Retina (tissue), 1 donor: ENCODE data around the gene NBR1.
A peak's percentile ranks its signal among the peaks of the same experiment; 100 is the strongest.
"Not testable (repeated sequence)": the region's sequence is repeated elsewhere in the genome, so short reads cannot be mapped to it uniquely, and the experiment has no call there.

ENCODE experiments used
- DNase-seq: peaks from one replicate; pipeline ENCODE4 v3.0.0-alpha.2; 2016

Gene NBR1

GRCh38 chr17:43170766-43171585 lies at the start of gene NBR1:
TSS of gene NBR1 (plus strand) at chr17:43171214. CDS start at chr17:43175800, 4,586 bp downstream.
- DNase-seq, result peak; percentile 98

GRCh38 chr17:43125133-43125966 lies 45.7 kb upstream of the NBR1 start, which contains the start of gene BRCA1:
TSS of gene BRCA1 (minus strand) at chr17:43125364. CDS start at chr17:43124096, 1,268 bp downstream.
- DNase-seq, result peak; percentile 94

DNA sequence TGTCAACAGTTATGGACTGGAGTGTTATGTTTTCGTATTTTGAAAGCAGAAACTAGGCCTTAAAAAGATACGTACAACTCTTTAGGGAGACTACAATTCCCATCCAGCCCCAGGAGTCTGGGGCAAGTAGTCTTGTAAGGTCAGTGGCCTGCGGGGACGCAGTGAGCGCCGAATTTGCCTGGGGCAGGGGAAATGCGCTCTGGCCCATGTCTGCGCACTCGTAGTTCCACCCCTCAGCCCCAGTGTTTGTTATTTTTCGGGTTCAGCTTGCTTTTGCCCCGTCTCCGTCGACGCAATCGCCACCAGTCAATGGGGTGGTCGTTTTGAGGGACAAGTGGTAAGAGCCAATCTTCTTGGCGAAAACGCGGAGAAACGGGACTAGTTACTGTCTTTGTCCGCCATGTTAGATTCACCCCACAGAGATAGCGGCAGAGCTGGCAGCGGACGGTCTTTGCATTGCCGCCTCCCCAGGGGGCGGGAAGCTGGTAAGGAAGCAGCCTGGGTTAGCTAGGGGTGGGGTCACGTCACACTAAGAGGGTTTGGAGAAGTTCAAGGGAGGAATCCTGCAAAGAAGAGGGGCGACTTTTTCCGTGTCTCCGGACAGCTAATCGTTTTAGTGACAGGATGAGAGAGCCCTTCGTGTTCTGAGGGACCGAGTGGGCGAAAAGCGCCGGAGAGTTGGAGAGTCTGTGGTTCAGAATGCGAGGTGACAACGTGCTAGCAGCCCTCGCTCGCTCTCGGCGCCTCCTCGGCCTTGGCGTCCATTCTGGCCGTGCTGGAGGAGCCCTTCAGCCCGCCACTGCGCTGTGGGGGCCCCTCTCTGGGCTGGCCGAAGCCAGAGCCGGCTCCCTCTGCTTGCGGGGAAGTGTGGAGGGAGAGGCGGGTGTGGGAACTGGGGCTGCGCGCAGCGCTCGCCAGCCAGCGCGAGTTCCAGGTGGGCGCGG lies 44.8 kb upstream of the NBR1 start:
- no peak for DNase-seq

DNA sequence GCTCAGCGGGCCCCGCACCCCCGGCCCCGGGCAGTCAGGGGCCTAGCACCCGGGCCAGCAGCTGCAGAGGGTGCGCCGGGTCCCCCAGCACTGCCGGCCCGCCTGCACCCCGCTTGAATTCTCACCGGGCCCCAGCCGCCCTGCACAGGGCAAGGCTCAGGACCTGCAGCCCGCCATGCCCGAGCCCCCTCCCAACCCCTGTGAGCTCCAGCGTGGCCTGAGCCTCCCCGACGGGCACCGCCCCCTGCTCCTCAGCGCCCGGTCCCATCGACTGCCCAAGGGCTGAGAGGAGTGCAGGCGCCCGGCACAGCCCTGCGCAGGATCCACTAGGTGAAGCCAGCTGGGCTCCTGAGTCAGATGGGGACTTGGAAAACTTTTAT lies 44.1 kb upstream of the NBR1 start:
- DNase-seq, result no peak

- not testable (repeated sequence) for DNase-seq
These were observed 43.6 kb upstream of the NBR1 start for GRCh38 chr17:43127333-43127876.

GRCh38 chr17:43129671-43130010 lies 41.4 kb upstream of the NBR1 start:
- no peak for DNase-seq

- DNase-seq, result no peak
These were observed 38.9 kb upstream of the NBR1 start for GRCh38 chr17:43132117-43132516.

DNA sequence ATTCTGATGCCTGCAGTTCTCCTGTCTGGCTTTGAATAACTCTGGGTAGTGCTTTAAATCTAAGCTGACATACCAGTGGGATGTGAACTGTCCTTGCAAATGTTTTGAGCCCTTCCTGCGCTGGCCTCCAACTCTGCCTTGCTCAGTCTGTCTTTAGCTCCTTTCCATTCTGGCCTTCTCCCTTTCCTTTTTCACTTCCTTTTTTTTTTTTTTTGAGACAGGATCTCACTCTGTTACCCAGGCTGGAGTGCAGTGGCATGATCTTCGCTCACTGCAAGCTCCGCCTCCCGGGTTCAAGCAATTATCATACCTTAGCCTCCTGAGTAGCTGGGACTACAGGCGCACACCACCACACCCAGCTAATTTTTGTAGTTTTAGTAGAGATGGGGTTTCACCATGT lies 37.6 kb upstream of the NBR1 start:
- not testable (repeated sequence) for DNase-seq

DNA sequence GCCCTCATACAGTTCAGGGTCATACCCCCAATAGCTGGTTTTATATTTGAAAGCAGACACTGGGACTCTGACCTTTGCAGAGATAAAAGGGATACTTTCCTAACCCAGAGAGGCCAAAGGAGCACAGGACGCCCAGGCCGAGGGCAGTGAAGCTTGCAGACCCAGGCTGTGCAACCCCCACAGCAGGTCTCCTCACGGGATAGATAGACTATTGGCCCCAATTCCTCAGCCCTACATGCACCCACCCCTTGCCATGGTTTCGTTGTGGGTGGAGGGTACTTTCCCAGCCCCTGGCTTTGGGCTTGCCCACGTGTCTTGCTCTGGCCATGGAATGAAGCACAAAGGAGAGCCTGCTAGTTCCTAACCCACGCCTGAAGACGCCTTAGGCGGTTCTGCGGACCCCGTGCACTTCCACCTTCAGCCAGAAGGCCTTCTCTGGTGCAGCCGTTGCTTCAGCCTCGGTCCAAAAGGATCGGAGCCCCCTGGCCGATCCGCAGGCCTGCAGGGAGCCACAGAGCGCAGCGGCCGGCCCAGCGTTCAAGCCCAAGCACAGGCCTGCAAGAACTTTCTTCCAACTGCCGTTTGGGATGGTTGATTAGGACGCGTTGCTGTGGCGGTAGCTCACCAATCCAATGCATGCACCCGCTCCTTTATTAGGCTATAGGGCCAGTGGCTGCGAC lies 36.1 kb upstream of the NBR1 start:
- DNase-seq, result no peak

DNA sequence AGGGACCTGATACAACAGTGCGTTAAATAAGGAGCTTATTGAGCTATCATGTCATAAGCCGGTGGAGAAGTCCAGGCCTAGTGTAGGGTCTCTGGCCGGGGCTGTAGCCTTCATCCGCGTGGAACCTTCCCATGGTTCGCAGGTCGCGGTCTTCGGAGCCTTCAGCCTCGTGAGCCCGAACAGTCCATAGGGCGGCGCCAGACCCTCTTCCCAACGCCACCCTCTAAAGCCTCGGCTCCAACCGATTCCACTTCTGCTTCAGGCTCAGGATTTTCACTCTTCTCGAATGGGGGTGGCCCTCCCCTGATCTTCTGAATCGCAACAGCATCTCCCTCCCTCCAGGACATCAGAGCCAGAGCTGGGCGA lies 35.6 kb upstream of the NBR1 start:
- no peak for DNase-seq

DNA sequence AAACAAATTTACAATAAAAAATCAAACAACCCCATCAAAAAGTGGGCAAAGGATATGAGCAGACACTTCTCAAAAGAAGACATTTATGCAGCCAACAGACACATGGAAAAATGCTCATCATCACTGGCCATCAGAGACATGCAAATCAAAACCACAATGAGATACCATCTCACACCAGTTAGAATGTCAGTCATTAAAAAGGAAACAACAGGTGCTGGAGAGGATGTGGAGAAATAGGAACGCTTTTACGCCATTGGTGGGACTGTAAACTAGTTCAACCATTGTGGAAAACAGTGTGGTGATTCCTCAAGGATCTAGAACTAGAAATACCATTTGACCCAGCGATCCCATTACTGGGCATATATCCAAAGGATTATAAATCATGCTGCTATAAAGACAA lies 34.4 kb upstream of the NBR1 start:
- DNase-seq, result not testable (repeated sequence)

GRCh38 chr17:43138531-43138930 lies 32.5 kb upstream of the NBR1 start:
- not testable (repeated sequence) for DNase-seq

GRCh38 chr17:43140396-43141332 lies 30.4 kb upstream of the NBR1 start:
- DNase-seq, result no peak

DNA sequence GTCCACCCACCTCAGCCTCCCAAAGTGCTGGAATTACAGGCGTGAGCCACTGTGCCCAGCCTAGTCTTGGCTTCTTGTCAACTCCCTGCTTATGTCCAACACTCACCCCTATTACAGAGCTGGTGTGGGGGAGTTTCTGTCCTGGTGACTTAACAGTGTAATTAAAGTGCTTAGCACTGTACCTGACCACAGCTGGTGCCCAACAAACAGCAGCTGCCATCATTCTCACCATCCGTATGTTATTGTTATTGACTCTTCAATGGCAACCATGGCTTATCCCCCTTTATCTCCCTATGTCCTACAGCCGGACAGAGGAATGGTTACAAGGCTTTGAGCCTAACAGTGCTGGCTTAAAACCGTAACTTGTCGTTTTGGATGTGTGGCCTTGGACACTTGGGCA lies 28.9 kb upstream of the NBR1 start:
- DNase-seq, result no peak

GRCh38 chr17:43143201-43143600 lies 27.8 kb upstream of the NBR1 start:
- DNase-seq, result no peak

- DNase-seq, result no peak
These were observed 24.4 kb upstream of the NBR1 start for GRCh38 chr17:43146649-43147048.

DNA sequence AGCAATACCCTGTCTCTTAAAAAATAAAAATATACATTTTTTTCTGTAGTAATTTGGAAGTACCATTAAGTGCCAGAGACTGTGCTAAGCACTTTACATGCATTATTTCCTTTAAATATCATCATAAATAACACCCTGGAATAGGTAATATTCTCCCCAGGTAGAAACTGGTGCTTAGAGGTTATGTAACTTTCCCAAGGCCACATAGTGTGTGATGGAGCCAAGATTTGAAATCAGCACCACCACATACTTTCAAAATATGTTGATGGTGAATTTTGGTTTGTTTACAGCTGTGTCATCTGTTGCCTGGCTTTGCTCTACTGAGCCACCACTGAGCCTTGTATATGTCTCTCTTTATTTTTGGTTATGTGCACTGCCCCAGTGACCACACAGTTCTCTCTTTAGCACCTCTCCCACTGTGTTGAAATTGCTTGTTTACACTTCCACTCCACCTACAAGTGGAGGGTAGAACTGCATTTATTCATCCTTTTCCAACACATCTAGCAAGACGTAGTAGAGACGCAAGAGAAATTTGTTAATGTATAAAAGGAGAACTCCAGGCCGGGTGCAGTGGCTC lies 19.0 kb upstream of the NBR1 start:
- no peak for DNase-seq

DNA sequence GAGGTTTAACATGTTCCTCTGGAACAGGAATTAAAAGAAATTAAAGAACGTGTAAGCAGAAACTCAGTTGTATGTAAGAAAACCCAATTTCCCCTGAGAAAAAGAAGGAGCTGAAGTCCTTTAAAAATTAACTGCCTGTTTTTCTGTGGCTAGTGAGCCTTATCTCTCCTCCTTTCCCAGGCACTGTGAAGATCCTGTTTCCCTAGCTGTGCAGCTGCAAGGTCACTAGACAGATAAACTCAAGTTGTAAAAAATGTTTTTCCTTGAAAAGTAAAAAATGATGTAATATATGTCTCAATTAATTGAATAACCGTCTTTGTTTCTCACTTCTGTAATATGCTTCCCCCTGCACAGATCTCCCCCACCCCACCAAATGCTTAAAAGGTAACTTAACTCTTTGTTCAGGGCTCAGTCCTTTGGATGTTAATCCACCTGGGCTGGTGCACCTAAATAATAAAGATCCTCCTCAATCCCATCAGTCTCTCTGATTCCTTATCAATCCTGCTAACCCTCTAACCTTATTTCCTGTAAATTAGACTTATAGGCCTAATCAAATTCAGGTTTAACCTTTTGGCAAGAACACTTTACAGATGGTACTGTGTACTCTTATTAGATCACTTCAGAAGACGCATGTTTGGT lies 17.7 kb upstream of the NBR1 start:
- not testable (repeated sequence) for DNase-seq

DNA sequence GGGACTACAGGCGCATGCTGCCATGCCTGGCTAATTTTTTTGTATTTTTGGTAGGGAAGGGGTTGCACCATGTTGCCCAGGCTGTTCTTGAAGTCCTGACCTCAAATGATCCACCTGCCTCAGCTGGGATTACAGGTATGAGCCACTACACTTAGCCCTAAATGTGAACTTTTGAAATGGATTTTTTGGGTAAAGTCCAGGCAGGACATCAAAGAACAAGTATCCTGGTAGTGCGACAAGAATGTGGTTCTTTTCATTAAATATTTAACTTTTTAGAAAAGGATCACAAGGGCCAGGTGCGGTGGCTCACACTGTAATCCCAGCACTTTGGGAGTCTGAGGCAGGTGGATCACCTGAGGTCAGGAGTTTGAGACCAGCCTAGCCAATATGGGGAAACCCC lies 15.3 kb upstream of the NBR1 start:
- DNase-seq, result no peak

DNA sequence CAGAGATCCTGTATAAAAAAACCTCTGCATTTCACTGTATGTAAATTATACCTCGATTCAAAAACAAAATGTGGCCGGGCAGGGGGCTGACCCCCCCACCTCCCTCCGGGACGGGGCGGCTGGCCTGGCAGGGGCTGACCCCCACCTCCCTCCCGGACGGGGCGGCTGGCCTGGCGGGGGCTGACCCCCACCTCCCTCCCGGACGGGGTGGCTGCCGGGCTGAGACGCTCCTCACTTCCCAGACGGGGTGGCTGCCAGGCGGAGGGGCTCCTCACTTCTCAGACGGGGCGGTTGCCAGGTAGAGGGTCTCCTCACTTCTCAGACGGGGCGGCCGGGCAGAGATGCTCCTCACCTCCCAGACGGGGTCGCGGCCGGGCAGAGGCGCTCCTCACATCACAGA lies 11.8 kb upstream of the NBR1 start:
- DNase-seq, result not testable (repeated sequence)
